Trophoblast cell (in vitro differentiated cells and primary cell): ENCODE measurements around the gene MCM7.
"Not testable (repeated sequence)": the region's sequence is repeated elsewhere in the genome, so short reads cannot be mapped to it uniquely, and the experiment has no call there.

Experiments
- DNase-seq, 2 donors: peaks; one replicate each; pipeline ENCODE4 v3.0.0-alpha.2; 2016
- H2AFZ ChIP-seq: 2 replicates; pipeline ENCODE4 v1.6.1; 2013; ENCODE audit warnings: low read length, moderate library complexity, mild to moderate bottlenecking; ENCODE audit not compliant: insufficient read depth, poor library complexity
- H2AK5ac ChIP-seq: 2 replicates; pipeline ENCODE4 v1.6.1; 2013; ENCODE audit warnings: mild to moderate bottlenecking, low read length
- H2BK120ac ChIP-seq: 2 replicates; pipeline ENCODE4 v1.6.1; 2013; ENCODE audit warnings: low read length, mild to moderate bottlenecking, moderate library complexity; ENCODE audit not compliant: insufficient read depth, poor library complexity
- H2BK12ac ChIP-seq: 2 replicates; pipeline ENCODE4 v1.6.1; 2013; ENCODE audit warnings: mild to moderate bottlenecking, low read length, moderate library complexity
- H2BK5ac ChIP-seq: 2 replicates; pipeline ENCODE4 v1.6.1; 2013; ENCODE audit warnings: low read length, low read depth, moderate library complexity, mild to moderate bottlenecking; ENCODE audit not compliant: poor library complexity
- H3K14ac ChIP-seq: 2 replicates; pipeline ENCODE4 v1.6.1; 2013; ENCODE audit warnings: mild to moderate bottlenecking, low read length
- H3K18ac ChIP-seq: 2 replicates; pipeline ENCODE4 v1.6.1; 2013; ENCODE audit warnings: mild to moderate bottlenecking, low read length
- H3K23ac ChIP-seq: 2 replicates; pipeline ENCODE4 v1.6.1; 2013; ENCODE audit warnings: low read length
- H3K27ac ChIP-seq: 2 replicates; pipeline ENCODE4 v1.5.1; 2013; ENCODE audit warnings: low read depth, mild to moderate bottlenecking, inconsistent platforms, low read length, moderate library complexity
- H3K27me3 ChIP-seq: 2 replicates; pipeline ENCODE4 v1.6.1; 2013; ENCODE audit warnings: inconsistent platforms, mild to moderate bottlenecking, low read length, moderate library complexity; ENCODE audit not compliant: insufficient read depth
- H3K36me3 ChIP-seq, 2 experiments: 1 replicate in 1 of 2; 2 replicates in 1 of 2; pipeline ENCODE4 v1.6.1; 2013; ENCODE audit warnings: low read length in 2 of 2, mild to moderate bottlenecking in 2 of 2, moderate library complexity in 1 of 2; ENCODE audit not compliant: insufficient read depth in 2 of 2, control insufficient read depth in 1 of 2
- H3K4ac ChIP-seq: 2 replicates; pipeline ENCODE4 v1.6.1; 2013; ENCODE audit warnings: low read depth, mild to moderate bottlenecking, low read length, moderate library complexity
- H3K4me1 ChIP-seq, 2 experiments: 1 replicate in 1 of 2; 2 replicates in 1 of 2; pipeline ENCODE4 v1.6.1; 2013; ENCODE audit warnings: low read length in 2 of 2, mild to moderate bottlenecking in 2 of 2, moderate library complexity in 1 of 2; ENCODE audit not compliant: insufficient read depth in 2 of 2, control insufficient read depth in 1 of 2
- H3K4me2 ChIP-seq: 2 replicates; pipeline ENCODE4 v1.6.1; 2013; ENCODE audit warnings: inconsistent platforms, mild to moderate bottlenecking, low read length, moderate library complexity
- H3K4me3 ChIP-seq: 2 replicates; pipeline ENCODE4 v1.5.1; 2013; ENCODE audit warnings: mild to moderate bottlenecking, low read depth, low read length, inconsistent platforms
- H3K79me1 ChIP-seq: one replicate; pipeline ENCODE4 v1.6.1; 2013; ENCODE audit warnings: low read length
- H3K79me2 ChIP-seq: 2 replicates; pipeline ENCODE4 v1.6.1; 2013; ENCODE audit warnings: low read length, mild to moderate bottlenecking; ENCODE audit not compliant: control insufficient read depth, insufficient read depth, poor library complexity
- H3K9ac ChIP-seq: 2 replicates; pipeline ENCODE4 v1.6.1; 2013; ENCODE audit warnings: mild to moderate bottlenecking, low read length
- H3K9me3 ChIP-seq: 2 replicates; pipeline ENCODE4 v1.6.1; 2013; ENCODE audit warnings: low read depth, mild to moderate bottlenecking, control low read depth, inconsistent platforms, low read length; ENCODE audit not compliant: insufficient read depth
- H4K12ac ChIP-seq: 2 replicates; pipeline ENCODE4 v1.6.1; 2013; ENCODE audit warnings: low read depth, mild to moderate bottlenecking, low read length, moderate library complexity
- H4K8ac ChIP-seq: 2 replicates; pipeline ENCODE4 v1.6.1; 2013; ENCODE audit warnings: low read depth, mild to moderate bottlenecking, low read length, moderate library complexity
- H4K91ac ChIP-seq: one replicate; pipeline ENCODE4 v1.6.1; 2013; ENCODE audit warnings: low read depth, mild to moderate bottlenecking, low read length, moderate library complexity
- WGBS: extraction: QIAGEN DNeasy Blood & Tissue Kit; methylation state at CpG from one replicate; pipeline ENCODE4 v1.1.7; 2013; ENCODE audit warnings: missing lambda C conversion rate; ENCODE audit not compliant: insufficient read length, insufficient coverage; ENCODE audit errors: extremely low coverage; 5-methylcytosine and 5-hydroxymethylcytosine counted together

Gene MCM7

DNA sequence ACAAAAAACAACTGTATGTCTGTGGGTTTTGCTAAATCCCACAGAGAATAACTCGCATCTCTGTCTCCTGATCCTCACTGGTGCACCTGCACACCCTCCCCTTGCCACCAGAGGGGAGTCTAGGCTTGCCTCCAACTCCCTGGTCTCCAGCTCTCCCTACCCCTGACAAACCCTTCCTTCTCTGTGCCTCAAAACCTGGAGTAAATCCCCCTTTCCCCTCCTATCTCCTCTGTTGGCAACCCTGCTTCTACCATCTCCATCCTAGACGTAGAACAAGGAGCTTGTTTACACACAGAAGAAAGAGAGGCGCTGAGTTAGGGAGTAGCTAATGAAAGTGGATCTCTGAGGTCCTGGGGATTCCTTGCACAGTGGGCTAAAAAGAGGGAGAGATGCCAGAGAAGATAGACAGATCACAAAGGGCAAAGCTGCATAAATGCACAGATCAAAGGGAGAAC lies 31.5 kb upstream of the MCM7 start:
- no peak overlapping the region for H3K4ac ChIP-seq
- H3K4me1 ChIP-seq: peaks cover 3 to 5% of the 10 kb centered on the region in 2 experiments
- no peak overlapping the region for H2BK120ac ChIP-seq
- H3K9ac ChIP-seq: no peak overlapping the region
- H3K9me3 ChIP-seq: no peaks in the 10 kb centered on the region
- no peak overlapping the region for H4K8ac ChIP-seq
- no peak overlapping the region for H3K18ac ChIP-seq
- no peak overlapping the region for H3K4me2 ChIP-seq
- peak in 1 of 2 donors; percentile 80 for DNase-seq
- no peak overlapping the region for H2AFZ ChIP-seq
- no peak overlapping the region for H2AK5ac ChIP-seq
- H4K12ac ChIP-seq: no peak overlapping the region
- H2BK5ac ChIP-seq: no peak overlapping the region
- no peak overlapping the region for H3K27ac ChIP-seq
- H2BK12ac ChIP-seq: no peak overlapping the region
- no peak overlapping the region for H3K14ac ChIP-seq
- peaks cover under 1% of the 10 kb centered on the region for H3K79me2 ChIP-seq
- peaks cover 3% of the 10 kb centered on the region for H3K79me1 ChIP-seq
- no peak overlapping the region for H3K23ac ChIP-seq
- no peaks in the 10 kb centered on the region for H3K36me3 ChIP-seq
- no CpG with 5 or more reads among the region's 3 CpGs for WGBS
- H4K91ac ChIP-seq: no peak overlapping the region
- H3K4me3 ChIP-seq: no peak overlapping the region
- no peaks in the 10 kb centered on the region for H3K27me3 ChIP-seq

DNA sequence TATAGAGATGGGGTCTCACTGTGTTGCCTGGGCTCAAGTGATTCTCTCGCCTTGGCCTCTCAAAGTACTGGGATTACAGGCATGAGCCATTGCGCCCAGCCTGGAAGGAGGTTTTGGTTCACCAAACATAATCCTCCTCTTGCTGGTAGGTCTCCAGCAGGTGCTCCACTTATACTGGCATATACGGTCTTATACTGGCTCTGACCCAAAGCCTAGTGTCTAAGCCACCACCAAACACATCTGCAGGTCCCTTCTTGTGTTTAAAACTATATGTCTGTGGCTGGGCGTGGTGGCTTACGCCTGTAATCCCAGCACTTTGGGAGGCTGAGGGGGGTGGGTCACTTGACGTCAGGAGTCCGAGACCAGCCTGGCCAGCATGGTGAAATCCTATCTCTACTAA lies 30.9 kb upstream of the MCM7 start:
- H3K14ac ChIP-seq: no peak overlapping the region
- no peak overlapping the region for H2AK5ac ChIP-seq
- no peak for DNase-seq
- peaks cover 3 to 6% of the 10 kb centered on the region in 2 experiments for H3K4me1 ChIP-seq
- H2BK120ac ChIP-seq: no peak overlapping the region
- H3K79me1 ChIP-seq: peaks cover 9% of the 10 kb centered on the region
- no peak overlapping the region for H4K8ac ChIP-seq
- H3K36me3 ChIP-seq: no peaks in the 10 kb centered on the region
- no peak overlapping the region for H3K18ac ChIP-seq
- no peak overlapping the region for H4K91ac ChIP-seq
- no peak overlapping the region for H3K4me3 ChIP-seq
- H3K9me3 ChIP-seq: no peaks in the 10 kb centered on the region
- H4K12ac ChIP-seq: no peak overlapping the region
- H2AFZ ChIP-seq: no peak overlapping the region
- no peak overlapping the region for H2BK12ac ChIP-seq
- H3K27me3 ChIP-seq: no peaks in the 10 kb centered on the region
- no peak overlapping the region for H3K4me2 ChIP-seq
- no CpG with 5 or more reads among the region's 7 CpGs for WGBS
- no peak overlapping the region for H3K9ac ChIP-seq
- H2BK5ac ChIP-seq: no peak overlapping the region
- H3K23ac ChIP-seq: no peak overlapping the region
- no peak overlapping the region for H3K4ac ChIP-seq
- peaks cover 7% of the 10 kb centered on the region for H3K79me2 ChIP-seq
- no peak overlapping the region for H3K27ac ChIP-seq

DNA sequence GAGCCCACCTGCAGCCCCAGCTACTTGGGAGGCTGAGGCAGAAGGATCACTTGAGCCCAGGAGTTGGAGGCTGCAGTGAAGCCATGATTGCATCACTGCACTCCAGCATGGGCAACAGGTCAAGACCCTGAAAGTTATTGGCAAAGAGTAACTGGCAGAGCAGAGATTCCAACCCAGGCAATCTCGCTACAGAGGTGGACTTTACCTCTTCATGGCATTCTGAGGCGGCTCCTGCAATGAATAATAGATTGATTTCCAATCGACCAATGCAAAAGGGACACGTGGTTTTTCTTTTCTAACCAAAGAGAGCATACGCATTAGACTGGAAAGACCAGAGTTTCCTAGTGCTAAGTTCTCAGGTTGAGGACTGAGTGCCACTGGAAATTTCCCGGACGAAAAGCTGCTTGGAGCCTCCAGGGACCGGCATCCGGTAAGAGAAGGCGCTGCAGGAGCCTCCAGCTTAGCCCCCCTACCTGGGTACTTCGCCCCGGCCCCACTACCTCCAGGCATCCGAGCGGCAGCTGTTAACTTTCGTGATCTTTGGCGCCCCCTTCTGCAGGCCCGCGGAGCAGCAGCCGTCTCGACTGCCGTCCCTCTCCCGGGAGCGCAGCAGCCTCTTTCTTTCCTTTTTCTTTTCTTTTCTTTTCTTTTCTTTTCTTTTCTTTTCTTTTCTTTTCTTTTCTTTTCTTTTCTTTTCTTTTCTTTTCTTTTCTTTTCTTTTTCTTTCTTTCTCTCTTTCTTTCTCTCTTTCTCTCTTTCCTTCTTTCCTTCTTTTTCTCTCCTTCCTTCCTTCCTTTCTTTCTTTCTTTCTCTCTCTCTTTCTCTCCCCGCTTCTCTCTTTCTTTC lies 29.6 kb upstream of the MCM7 start:
- H4K12ac ChIP-seq: no peak overlapping the region
- H4K8ac ChIP-seq: no peak overlapping the region
- H3K79me1 ChIP-seq: peaks cover 15% of the 10 kb centered on the region
- no peak overlapping the region for H2BK120ac ChIP-seq
- no peaks in the 10 kb centered on the region for H3K9me3 ChIP-seq
- no peak overlapping the region for H4K91ac ChIP-seq
- H2AK5ac ChIP-seq: no peak overlapping the region
- no CpG with 5 or more reads among the region's 24 CpGs for WGBS
- H3K79me2 ChIP-seq: peaks cover 13% of the 10 kb centered on the region
- no peaks in the 10 kb centered on the region for H3K36me3 ChIP-seq
- H3K27me3 ChIP-seq: no peaks in the 10 kb centered on the region
- no peak overlapping the region for H3K27ac ChIP-seq
- peak overlapping the region; percentile 60 for H3K4me2 ChIP-seq
- no peak overlapping the region for H2BK5ac ChIP-seq
- DNase-seq: peak; percentile 61 to 83
- H3K18ac ChIP-seq: no peak overlapping the region
- no peak overlapping the region for H2AFZ ChIP-seq
- H3K4ac ChIP-seq: no peak overlapping the region
- no peak overlapping the region for H3K23ac ChIP-seq
- H3K4me1 ChIP-seq: peaks cover 3 to 8% of the 10 kb centered on the region in 2 experiments
- H3K4me3 ChIP-seq: no peak overlapping the region
- no peak overlapping the region for H2BK12ac ChIP-seq
- H3K9ac ChIP-seq: no peak overlapping the region
- H3K14ac ChIP-seq: no peak overlapping the region

DNA sequence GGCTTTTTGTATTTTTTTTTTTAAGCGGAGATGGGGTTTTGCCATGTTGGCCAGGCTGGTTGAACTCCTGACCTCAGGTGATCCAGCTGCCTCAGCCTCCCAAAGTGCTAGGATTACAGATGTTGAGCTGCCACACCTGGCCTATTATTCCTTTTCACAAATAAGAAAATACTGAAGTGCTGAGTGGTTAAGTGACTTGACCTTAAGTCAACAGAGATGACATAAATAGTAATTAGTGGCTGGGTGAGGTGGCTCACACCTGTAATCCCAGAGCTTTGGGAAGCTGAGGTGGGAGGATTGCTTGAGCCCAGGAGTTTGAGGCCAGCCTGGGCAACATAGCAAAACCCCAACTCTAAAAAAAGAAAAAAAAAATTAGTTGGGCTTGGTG lies 29.0 kb upstream of the MCM7 start:
- not testable (repeated sequence) for H3K4me1 ChIP-seq, H3K4me3 ChIP-seq, H3K27me3 ChIP-seq, H3K9me3 ChIP-seq, H3K4me2 ChIP-seq, H2BK5ac ChIP-seq, H4K12ac ChIP-seq, H3K4ac ChIP-seq, H3K23ac ChIP-seq, H3K27ac ChIP-seq, H2AK5ac ChIP-seq, H4K8ac ChIP-seq, H2BK120ac ChIP-seq, H3K18ac ChIP-seq, H3K14ac ChIP-seq, H4K91ac ChIP-seq, H2AFZ ChIP-seq, H3K9ac ChIP-seq, H3K36me3 ChIP-seq, H2BK12ac ChIP-seq
- Histone ChIP-seq H3K79me2 (peaks cover 13% of the 10 kb centered on the region), H3K79me1 (peaks cover 15% of the 10 kb centered on the region)
- no CpG with 5 or more reads among the region's 1 CpG for WGBS
- DNase-seq: peak in 1 of 2 donors; percentile 47
